CD14-positive monocyte (primary cell): ENCODE results near the gene PPP2R2C. TPM values are rescaled to one million over a fixed set of nuclear protein-coding genes. Genes with fewer than 3 reads are reported as not detected.

Experiments used
- DNase-seq, 3 donors: peaks; one replicate each; pipeline ENCODE4 v3.0.0-alpha.2; 2011 to 2022
- H2AFZ ChIP-seq: 2 replicates; pipeline ENCODE4 v1.6.0; 2012; ENCODE audit warnings: mild to moderate bottlenecking, low read depth, low read length, inconsistent platforms; ENCODE audit not compliant: insufficient read depth, poor library complexity, severe bottlenecking
- H3K27ac ChIP-seq, 2 donors: 1 replicate in 1 of 2; 2 replicates in 1 of 2; pipeline ENCODE4 v1.5.1; 2012 to 2013; ENCODE audit warnings: low read length in 2 of 2, control low read depth in 1 of 2, inconsistent platforms in 1 of 2, low read depth in 1 of 2, mild to moderate bottlenecking in 1 of 2
- H3K27me3 ChIP-seq, 2 donors: one replicate each; pipeline versions ENCODE4 v1.6.0 to v1.6.1; 2011 to 2013; ENCODE audit warnings: low read length in 2 of 2; ENCODE audit not compliant: control insufficient read depth in 2 of 2, insufficient read depth in 2 of 2
- H3K36me3 ChIP-seq, 2 donors: replicated peaks in 1 of 2; 1 replicate in 1 of 2; 2 replicates in 1 of 2; pipeline versions ENCODE4 v1.5.1 to v1.6.1; 2012 to 2013; ENCODE audit warnings: low read length in 2 of 2, control low read depth in 1 of 2, inconsistent platforms in 1 of 2, mild to moderate bottlenecking in 1 of 2; ENCODE audit not compliant: insufficient read depth in 2 of 2, control insufficient read depth in 1 of 2
- H3K4me1 ChIP-seq, 2 donors: 1 replicate in 1 of 2; 2 replicates in 1 of 2; pipeline versions ENCODE4 v1.5.1 to v1.6.1; 2012 to 2013; ENCODE audit warnings: low read length in 2 of 2, control low read depth in 1 of 2, inconsistent platforms in 1 of 2, mild to moderate bottlenecking in 1 of 2, moderate library complexity in 1 of 2; ENCODE audit not compliant: insufficient read depth in 2 of 2, control insufficient read depth in 1 of 2
- H3K4me2 ChIP-seq: replicated peaks from 2 replicates; pipeline ENCODE3; 2012; ENCODE audit warnings: low read length, moderate library complexity, mild to moderate bottlenecking; ENCODE audit not compliant: poor library complexity, severe bottlenecking; ENCODE audit errors: extremely low read depth
- H3K4me3 ChIP-seq, 3 experiments: fragments of 200-600 bp in 1 of 3; sonication (generic) in 1 of 3; replicated peaks in 1 of 3; 1 replicate in 2 of 3; 2 replicates in 1 of 3; pipeline ENCODE4 v1.5.1; 2011 to 2013; ENCODE audit warnings: low read length in 3 of 3, mild to moderate bottlenecking in 3 of 3, control low read depth in 2 of 3, low read depth in 2 of 3, inconsistent platforms in 1 of 3, moderate library complexity in 1 of 3
- H3K79me2 ChIP-seq: 2 replicates; pipeline ENCODE4 v1.6.0; 2012; ENCODE audit warnings: mild to moderate bottlenecking, control low read depth, inconsistent platforms, low read length, moderate library complexity; ENCODE audit not compliant: insufficient read depth
- H3K9ac ChIP-seq: 2 replicates; pipeline ENCODE4 v1.6.0; 2017; ENCODE audit warnings: low read length, mild to moderate bottlenecking; ENCODE audit not compliant: insufficient read depth, poor library complexity, severe bottlenecking
- H3K9me3 ChIP-seq, 2 donors: replicated peaks in 1 of 2; 1 replicate in 1 of 2; 2 replicates in 1 of 2; pipeline versions ENCODE4 v1.5.1 to v1.6.1; 2012 to 2013; ENCODE audit warnings: low read length in 2 of 2, control low read depth in 1 of 2; ENCODE audit not compliant: control insufficient read depth in 1 of 2, insufficient read depth in 1 of 2
- H4K20me1 ChIP-seq: 2 replicates; pipeline ENCODE4 v1.6.0; 2012; ENCODE audit warnings: mild to moderate bottlenecking, low read length, control low read depth, moderate library complexity; ENCODE audit not compliant: insufficient read depth
- H3K27ac Mint-ChIP-seq, 7 donors: one replicate each; pipeline ENCODE4 v1.8.0; 2020; ENCODE audit warnings: mild to moderate bottlenecking in 7 of 7, mixed read lengths in 7 of 7, moderate library complexity in 6 of 7, inconsistent platforms in 2 of 7
- H3K27me3 Mint-ChIP-seq, 3 donors: one replicate each; pipeline ENCODE4 v1.8.0; 2021 to 2022; ENCODE audit warnings: low read depth in 3 of 3, mild to moderate bottlenecking in 3 of 3, mixed read lengths in 3 of 3, moderate library complexity in 3 of 3, inconsistent platforms in 1 of 3
- H3K36me3 Mint-ChIP-seq, 2 donors: one replicate each; pipeline ENCODE4 v1.8.0; 2020; ENCODE audit warnings: mixed read lengths in 2 of 2, inconsistent platforms in 1 of 2, mild to moderate bottlenecking in 1 of 2
- H3K4me1 Mint-ChIP-seq: one replicate; pipeline ENCODE4 v1.8.0; 2020; ENCODE audit warnings: mild to moderate bottlenecking, mixed read lengths
- H3K4me3 Mint-ChIP-seq, 2 donors: one replicate each; pipeline ENCODE4 v1.8.0; 2020; ENCODE audit warnings: mild to moderate bottlenecking in 2 of 2, mixed read lengths in 2 of 2, moderate library complexity in 1 of 2
- H3K9me3 Mint-ChIP-seq, 7 donors: one replicate each; pipeline ENCODE4 v1.8.0; 2020 to 2022; ENCODE audit warnings: mixed read lengths in 7 of 7, mild to moderate bottlenecking in 6 of 7, moderate library complexity in 6 of 7, inconsistent platforms in 2 of 7
- CTCF ChIP-seq: fragments of 200-600 bp; IDR thresholded peaks from one replicate; pipeline ENCODE4 v1.8.0; 2022; ENCODE audit warnings: antibody characterized with exemption, mild to moderate bottlenecking
- WGBS: methylation state at CpG from one replicate; pipeline ENCODE4 v1.1.5; 2013; ENCODE audit warnings: missing lambda C conversion rate; ENCODE audit not compliant: insufficient coverage; 5-methylcytosine and 5-hydroxymethylcytosine counted together
- intact Hi-C, 2 donors: fragments of 100-400 bp; cut with micrococcal nuclease; formaldehyde crosslinking; loops; one replicate each; pipeline versions ENCODE4 v1.15.0 to v1.15.1; 2023
- polyA plus RNA-seq, 3 donors: library from polyadenylated mRNA; depleted of rRNA in 1 of 3; unstranded in 2 of 3; stranded (reverse) in 1 of 3; fragments of 300-500 nt in 2 of 3; fragments of >200 nt in 1 of 3; fragmentation: Illumina TruSeq in 2 of 3; gene quantifications; 1 replicate in 2 of 3; 2 replicates in 1 of 3; pipeline ENCODE4 v1.2.3, GENCODE V29; 2012 to 2021

Gene PPP2R2C
- polyA plus RNA-seq, 3 donors: not detected

- TF ChIP-seq CTCF: no peak
- Histone ChIP-seq H3K36me3 (no peaks in the 10 kb centered on the region), H3K27me3 (no peaks in the 10 kb centered on the region), H4K20me1 (no peaks in the 10 kb centered on the region), H3K4me3 (no peak overlapping the region), H2AFZ (no peak overlapping the region), H3K9me3 (peaks cover 0 to 2% of the 10 kb centered on the region in 2 donors), H3K79me2 (no peaks in the 10 kb centered on the region), H3K4me2 (no peak overlapping the region), H3K9ac (no peak overlapping the region), H3K4me1 (no peaks in the 10 kb centered on the region), H3K27ac (no peak overlapping the region)
- intact Hi-C loops: no loop called here
- H3K36me3 Mint-ChIP-seq: no peaks in the 10 kb centered on the region
- no peak overlapping the region for H3K4me3 Mint-ChIP-seq
- H3K27ac Mint-ChIP-seq: no peak overlapping the region
- DNase-seq: no peak
- H3K27me3 Mint-ChIP-seq: peaks cover 0 to 6% (median 5%) of the 10 kb centered on the region in 3 donors
- H3K4me1 Mint-ChIP-seq: no peaks in the 10 kb centered on the region
- 66% methylated on average over 7 of the region's 7 CpGs for WGBS
- peaks cover 0 to 5% (median 0%) of the 10 kb centered on the region in 7 donors for H3K9me3 Mint-ChIP-seq
Measured at GRCh38 chr4:6362243-6362885, 110.0 kb downstream of the PPP2R2C start.

GRCh38 chr4:6361076-6361784 is 111.2 kb downstream of the PPP2R2C start:
- H3K79me2 ChIP-seq: no peaks in the 10 kb centered on the region
- peaks cover 0 to 2% of the 10 kb centered on the region in 2 donors for H3K9me3 ChIP-seq
- H3K27ac ChIP-seq: no peak overlapping the region
- no peaks in the 10 kb centered on the region for H3K36me3 ChIP-seq
- no peaks in the 10 kb centered on the region for H4K20me1 ChIP-seq
- no peak overlapping the region for H3K4me3 Mint-ChIP-seq
- TF ChIP-seq CTCF: no peak
- intact Hi-C loops: no loop called here
- H3K4me2 ChIP-seq: no peak overlapping the region
- DNase-seq: no peak
- no CpG with 5 or more reads among the region's 4 CpGs for WGBS
- no peak overlapping the region for H3K9ac ChIP-seq
- peaks cover 0 to 3% (median 2%) of the 10 kb centered on the region in 3 donors for H3K27me3 Mint-ChIP-seq
- H3K36me3 Mint-ChIP-seq: no peaks in the 10 kb centered on the region
- peaks cover 0 to 5% (median 0%) of the 10 kb centered on the region in 7 donors for H3K9me3 Mint-ChIP-seq
- H3K4me1 ChIP-seq: no peaks in the 10 kb centered on the region
- no peaks in the 10 kb centered on the region for H3K27me3 ChIP-seq
- no peak overlapping the region for H3K4me3 ChIP-seq
- no peaks in the 10 kb centered on the region for H3K4me1 Mint-ChIP-seq
- H2AFZ ChIP-seq: no peak overlapping the region
- H3K27ac Mint-ChIP-seq: peak overlapping the region in 1 of 7 donors; percentile 63
